NCI-H2029 (cell line): ENCODE data around the gene APRT.
"Not testable (repeated sequence)": the region's sequence is repeated elsewhere in the genome, so short reads cannot be mapped to it uniquely, and the experiment has no call there.

Experiments
- DNase-seq: peaks from one replicate; lab custom pipeline; 2025; lab: John Stamatoyannopoulos, UW

Gene APRT

DNA sequence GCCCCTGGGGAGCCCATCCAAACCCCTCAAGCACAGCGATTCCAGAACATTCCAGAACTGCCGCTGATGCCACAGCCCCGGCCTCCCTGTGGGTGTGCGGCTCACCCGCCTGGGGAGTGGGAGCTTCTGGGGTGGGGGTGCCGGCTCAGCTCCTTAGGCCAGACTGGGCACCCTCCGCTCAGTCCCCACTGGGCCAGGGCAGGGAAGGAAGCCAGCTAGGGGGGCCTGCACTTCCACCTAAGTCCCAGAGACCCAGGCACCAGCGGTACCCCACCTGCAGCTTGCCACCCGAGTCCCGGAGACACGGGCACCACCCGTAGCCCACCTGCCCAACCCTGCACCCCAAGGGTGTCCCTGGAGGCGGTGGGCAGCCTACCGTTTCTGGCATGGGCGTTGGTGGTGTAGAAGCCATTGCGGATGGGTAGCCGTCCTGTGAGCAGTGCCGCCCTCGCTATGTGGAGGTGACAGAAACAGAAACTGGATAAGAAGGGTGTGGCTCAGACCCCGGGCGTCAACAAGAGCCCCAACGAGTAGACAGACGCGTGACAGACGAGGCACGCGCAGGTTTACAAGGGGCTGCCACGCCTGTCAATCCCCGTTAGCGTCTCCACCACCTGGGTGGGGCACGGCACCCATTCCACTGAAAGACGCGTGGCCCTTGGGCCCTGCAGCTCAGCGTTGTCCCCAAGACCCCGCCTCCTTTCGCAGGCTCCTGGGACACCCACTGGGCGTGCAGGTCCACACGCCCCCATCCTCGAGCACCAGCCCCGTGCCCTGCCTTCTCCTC lies 30.0 kb upstream of the APRT start:
- no peak for DNase-seq

DNA sequence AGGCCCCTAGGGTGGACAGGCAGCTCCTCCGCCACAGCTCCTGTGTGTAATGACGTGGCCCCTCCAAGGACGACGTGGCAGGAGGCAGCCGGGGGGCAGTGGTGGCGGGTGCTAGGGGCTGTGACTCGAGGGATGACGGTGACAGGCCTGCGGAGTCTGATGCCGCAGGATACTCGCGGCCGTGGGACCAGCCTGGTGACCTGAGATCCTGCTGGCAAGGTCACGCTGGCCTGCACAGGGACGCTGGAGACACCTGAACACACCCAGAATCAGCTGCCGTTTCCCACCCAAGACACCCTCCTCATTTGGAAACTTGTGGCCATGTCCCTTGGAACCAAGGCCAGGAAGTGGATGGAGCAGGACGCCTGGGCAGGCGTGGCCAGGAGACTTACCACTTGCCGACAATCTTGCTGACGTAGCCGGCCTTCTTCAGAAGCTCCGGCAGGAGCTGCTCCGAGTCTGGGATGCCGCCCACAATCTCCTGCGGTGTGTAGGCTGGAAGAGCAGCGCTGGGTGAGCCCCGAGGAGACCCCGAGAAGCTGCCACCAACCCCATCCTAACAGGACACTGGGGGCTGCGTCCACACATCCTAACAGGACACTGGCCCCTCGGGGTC lies 29.0 kb upstream of the APRT start:
- no peak for DNase-seq

- DNase-seq = no peak
Measured at GRCh38 chr16:88839745-88840599, 28.2 kb upstream of the APRT start.

DNA sequence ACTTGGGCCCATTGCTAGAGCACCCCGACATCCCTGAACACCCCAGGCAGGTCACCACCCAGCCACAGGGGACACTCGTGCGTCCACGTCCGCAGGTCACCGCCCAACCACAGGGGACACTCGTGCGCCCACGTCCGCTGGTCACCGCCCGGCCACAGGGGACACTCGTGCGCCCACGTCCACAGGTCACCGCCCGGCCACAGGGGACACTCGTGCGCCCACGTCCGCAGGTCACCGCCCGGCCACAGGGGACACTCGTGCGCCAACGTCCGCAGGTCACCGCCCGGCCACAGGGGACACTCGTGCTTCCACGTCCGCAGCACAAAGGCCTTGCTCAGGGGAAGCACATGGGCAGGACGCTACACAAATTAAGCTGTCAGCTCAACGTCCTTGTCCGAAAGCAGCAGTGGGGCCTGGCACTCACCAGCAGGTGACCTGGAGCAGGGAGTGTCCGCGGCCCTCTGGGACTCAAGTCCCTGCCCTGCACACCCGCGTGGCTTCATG lies 27.4 kb upstream of the APRT start:
- DNase-seq = no peak

- no peak for DNase-seq
Measured at GRCh38 chr16:88838566-88838965, 26.8 kb upstream of the APRT start.

GRCh38 chr16:88837806-88838205 lies 26.1 kb upstream of the APRT start:
- DNase-seq = no peak

DNA sequence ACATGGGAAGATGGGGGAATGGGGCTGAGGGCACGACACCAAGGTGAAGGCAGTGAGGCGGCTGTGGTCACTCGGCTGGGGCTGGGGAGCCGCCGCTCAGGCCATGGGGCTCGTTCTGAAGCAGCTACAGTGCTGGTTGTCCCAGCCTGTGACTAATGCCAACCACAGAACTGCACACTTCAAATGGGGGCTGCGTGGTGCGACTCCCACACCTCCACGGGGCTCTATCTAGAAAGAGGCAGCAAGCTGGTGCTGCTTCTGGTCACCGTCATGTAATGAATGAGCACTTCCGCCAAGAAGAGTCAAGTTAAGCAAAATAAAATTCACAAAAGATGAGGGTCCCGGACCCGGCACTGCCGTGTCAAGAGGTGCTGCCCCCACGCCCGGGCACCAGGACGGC lies 25.1 kb upstream of the APRT start:
- DNase-seq = no peak

DNA sequence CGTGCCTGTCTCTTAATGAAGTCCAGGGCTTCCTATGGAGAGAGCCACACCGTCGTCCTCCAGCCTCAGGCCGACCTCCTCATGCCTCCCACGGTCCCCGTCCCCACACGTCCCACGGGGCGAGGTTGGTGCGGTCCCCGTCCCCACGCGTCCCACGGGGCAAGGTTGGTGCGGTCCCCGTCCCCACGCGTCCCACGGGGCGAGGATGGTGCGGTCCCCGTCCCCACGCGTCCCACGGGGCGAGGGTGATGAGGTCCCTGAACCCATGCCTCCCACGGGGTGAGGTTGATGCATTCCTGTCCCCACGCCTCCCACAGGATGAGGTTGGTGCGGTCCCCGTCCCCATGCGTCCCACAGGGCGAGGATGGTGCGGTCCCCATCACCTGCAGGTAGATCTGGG lies 24.1 kb upstream of the APRT start:
- no peak for DNase-seq

DNA sequence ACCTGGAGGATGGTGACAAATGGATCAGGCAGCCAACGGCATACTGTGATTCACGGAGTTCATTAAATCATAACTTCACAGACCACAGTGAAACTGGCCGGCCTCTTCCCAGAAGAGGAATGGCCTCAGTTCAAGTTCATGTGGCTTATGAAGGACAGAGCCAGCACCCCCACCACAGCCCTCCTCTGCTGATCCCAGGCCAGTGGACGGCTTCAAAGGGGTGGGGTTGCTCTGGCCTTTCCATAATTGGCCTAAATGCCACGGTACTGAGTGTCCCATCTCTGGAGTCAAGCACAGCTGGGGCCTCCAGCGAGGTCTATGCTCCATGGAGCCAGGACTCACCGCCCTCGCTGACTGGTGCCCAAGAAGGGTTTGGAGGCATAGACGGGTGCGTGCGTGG lies 23.7 kb upstream of the APRT start:
- no peak for DNase-seq

DNA sequence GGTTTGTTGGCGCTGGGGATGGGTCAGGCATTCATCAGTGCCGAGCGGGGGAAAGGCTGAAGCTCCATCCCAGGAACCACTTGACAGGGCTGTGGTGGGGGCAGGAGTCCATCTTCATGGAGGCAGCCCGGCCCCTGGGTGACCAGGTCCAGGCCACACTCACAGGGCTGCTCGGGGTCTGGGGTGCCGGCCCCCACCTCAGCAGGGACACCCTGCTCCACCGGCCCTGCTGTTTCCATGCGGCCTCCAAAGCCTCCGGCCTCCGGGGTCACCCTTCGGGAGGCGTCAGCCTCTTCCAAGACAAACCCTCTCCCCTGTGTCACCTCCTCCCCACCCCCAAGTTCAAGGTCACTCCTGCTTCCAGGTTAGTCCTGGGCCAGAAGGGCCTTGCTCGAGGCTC lies 22.9 kb upstream of the APRT start:
- DNase-seq = no peak

- DNase-seq = no peak
Measured at GRCh38 chr16:88833086-88833485, 21.4 kb upstream of the APRT start.

DNA sequence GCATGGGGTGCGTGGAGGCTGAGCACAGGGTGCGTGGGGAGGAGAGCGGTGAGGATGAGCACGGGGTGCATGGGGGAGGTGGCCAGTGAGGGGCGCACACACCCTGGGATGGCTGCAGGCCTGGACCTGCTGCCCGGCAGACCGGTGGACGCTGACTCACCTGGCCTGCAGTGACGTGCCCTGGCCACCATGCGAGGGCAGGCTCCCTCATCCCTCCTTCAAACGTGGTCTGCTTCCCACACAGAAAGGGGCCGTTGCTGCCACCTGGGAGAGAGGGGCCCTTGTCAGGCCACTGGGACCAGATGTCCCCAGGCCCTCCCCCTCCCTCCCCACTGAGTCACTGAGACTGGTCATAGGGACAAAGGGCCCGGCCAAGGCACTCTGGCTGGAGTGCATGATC lies 20.1 kb upstream of the APRT start:
- no peak for DNase-seq

DNA sequence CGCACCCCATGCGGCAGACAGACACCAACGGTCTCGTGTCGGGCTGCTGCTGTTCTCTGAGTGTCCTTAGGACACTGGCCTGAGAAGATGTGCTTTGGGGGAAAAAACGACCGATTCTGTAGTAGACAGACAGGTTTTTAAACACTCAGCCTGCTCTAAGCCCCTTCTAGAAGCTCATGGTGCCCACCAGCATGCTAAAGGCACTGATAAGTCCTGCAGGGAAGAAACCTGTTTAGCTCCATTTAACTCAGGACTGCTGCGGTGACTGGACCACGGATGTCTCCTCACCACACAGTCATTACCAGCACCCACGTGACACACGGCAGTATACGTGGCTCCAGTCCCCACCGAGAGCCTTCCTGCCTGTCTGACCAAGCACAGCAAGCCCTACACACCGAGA lies 19.1 kb upstream of the APRT start:
- no peak for DNase-seq

GRCh38 chr16:88830258-88830657 lies 18.5 kb upstream of the APRT start:
- no peak for DNase-seq

GRCh38 chr16:88828711-88829110 lies 17.0 kb upstream of the APRT start:
- DNase-seq = no peak

GRCh38 chr16:88827727-88828126 lies 16.0 kb upstream of the APRT start:
- no peak for DNase-seq

- no peak for DNase-seq
Measured at GRCh38 chr16:88826070-88826840, 14.5 kb upstream of the APRT start.

DNA sequence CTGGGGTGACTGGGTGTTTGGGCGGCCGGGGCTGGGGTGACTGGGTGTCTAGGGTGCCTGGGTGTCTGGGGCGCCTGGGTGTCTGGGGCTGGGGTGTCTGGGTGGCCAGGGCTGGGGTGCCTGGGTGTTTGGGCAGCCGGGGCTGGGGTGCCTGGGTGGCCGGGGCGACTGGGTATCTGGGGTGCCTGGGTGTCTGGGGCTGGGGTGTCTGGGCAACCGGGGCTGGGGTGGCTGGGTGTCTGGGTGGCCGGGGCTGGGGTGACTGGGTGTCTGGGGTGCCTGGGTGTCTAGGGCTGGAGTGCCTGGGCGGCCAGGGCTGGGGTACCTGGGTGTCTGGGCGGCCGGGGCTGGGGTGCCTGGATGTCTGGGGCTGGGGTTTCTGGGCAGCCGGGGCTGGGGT lies 13.4 kb upstream of the APRT start:
- no peak for DNase-seq

GRCh38 chr16:88824256-88825077 lies 12.7 kb upstream of the APRT start:
- no peak for DNase-seq

- not testable (repeated sequence) for DNase-seq
Measured at GRCh38 chr16:88823646-88824045, 11.9 kb upstream of the APRT start.
